Glomerular visceral epithelial cell (primary cell): ENCODE measurements around the gene MYOM1.

Experiments used
- DNase-seq: peaks from one replicate; pipeline ENCODE4 v3.0.0-alpha.2; 2016; ENCODE audit errors: extremely low spot score

The MYOM1 gene

GRCh38 chr18:3219631-3220335, at the start of gene MYOM1:
MYOM1 (minus strand) TSS chr18:3219968; CDS start chr18:3215223, 4,745 bp downstream.
- no peak for DNase-seq

DNA sequence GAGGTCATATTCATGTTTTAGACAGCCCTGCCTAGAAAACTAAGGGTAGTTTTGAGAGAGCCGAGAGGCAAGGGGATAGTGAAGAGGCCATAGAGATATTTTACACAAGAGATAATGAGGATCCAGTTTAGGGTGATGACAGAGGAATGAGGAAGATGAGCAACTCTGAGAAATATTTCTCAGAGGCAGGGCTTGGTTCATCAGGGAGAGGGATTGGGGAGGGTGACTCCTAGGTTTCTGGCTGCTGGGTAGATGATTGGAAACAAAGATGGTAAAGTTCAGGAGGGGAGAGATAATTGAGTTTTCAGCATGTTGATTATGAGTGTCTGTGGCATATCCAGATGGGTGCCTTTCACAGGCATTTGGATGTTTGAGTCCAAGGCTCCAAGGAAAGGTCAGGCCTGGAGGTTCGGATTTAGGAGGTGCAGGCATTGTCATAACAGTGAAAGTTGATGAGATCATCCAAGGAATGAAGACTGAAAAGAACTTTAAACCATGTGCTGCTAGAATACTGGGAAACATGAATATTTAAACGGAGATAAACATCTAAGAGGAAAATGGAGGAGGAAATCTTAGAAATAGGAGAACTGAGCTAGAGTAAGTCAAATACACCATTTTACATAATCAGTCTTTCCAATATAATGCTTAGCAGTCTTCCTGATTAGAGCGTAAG, 49.6 kb upstream of the MYOM1 start:
- DNase-seq, result no peak

DNA sequence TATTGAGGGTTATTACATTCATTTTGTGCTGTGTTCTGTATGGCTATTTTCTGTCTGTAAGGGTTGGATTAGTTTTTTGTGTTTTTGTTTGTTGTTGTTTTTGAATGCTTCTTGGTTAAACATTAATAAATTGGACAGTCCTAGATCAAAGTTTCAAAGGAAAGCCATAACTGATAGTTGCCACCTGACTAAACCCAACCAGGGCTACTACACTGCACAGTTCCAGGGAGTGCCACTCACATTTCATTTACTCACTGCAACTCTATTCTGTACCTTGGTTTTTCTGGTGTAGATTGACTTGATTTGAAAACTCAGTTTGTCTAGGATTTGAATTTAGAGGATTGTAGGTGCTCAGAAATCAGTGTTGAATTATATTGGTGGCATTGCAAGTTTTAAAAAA, 48.5 kb upstream of the MYOM1 start:
- DNase-seq, result no peak

- no peak for DNase-seq
These were observed 46.4 kb upstream of the MYOM1 start for GRCh38 chr18:3266062-3266608.

GRCh38 chr18:3265564-3266033, 45.8 kb upstream of the MYOM1 start:
- DNase-seq, result no peak

DNA sequence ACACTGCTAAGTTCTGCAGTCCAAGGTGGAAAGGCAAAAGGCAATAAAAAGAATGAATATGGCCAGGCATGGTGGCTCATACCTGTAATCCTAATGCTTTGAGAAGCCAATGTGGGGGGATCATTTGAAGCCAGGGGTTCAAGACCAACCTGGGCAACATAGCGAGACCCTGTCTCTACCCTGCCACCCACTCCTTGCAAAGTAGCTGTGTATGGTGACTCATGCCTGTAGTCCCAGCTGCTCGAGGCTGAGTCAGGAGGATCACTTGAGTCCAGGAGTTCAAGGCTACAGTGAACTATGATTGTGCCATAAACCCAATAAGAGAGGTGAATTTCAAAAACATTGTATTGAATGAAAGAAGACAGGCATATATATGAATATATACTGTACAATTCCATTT, 44.6 kb upstream of the MYOM1 start:
- DNase-seq, result no peak

- DNase-seq, result no peak
These were observed 43.4 kb upstream of the MYOM1 start for GRCh38 chr18:3263132-3263700.

DNA sequence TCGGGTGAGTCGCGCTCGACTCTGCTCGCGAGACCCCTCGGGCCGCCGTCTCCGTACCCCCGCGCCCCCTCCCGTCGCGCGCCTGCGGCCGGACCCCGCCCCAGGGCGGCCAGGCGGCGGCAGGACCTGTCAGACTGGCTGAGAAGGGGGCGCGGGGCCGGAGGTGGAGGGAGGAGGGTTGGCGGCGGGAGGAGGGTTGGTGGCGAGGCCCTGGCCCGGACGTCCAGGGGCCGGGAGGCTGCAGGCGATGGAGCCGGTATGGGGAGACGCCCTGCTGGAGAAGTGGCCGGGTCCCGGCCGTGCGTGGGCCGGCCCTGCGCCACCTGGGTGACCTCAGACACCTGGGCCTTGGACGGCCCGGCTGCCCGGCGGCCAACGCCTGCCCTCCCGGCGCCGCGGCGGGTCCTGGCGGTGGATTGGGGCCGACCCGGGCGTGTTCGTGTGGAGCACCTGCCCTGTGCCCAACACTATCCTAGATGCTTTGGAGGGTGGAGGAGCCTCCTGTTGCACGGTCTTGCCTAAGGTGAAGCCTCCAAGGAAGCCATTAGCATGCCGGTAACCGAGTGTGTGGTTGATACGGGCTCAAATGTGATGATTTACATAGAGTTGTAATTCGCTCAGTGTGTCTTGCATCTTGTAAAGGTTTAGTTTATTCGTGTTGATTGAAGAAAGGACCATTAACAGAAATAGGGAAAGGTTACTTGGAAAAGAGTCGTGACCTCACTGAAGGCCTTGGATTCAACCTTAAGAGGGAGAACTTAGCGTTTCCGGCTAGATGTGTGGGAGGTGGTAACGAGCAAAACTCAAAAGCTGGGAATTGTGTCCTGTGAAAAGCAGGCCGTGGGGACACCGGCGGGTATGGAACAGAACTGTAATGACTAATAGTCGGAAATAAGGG, 42.7 kb upstream of the MYOM1 start:
- peak; percentile 46 for DNase-seq

DNA sequence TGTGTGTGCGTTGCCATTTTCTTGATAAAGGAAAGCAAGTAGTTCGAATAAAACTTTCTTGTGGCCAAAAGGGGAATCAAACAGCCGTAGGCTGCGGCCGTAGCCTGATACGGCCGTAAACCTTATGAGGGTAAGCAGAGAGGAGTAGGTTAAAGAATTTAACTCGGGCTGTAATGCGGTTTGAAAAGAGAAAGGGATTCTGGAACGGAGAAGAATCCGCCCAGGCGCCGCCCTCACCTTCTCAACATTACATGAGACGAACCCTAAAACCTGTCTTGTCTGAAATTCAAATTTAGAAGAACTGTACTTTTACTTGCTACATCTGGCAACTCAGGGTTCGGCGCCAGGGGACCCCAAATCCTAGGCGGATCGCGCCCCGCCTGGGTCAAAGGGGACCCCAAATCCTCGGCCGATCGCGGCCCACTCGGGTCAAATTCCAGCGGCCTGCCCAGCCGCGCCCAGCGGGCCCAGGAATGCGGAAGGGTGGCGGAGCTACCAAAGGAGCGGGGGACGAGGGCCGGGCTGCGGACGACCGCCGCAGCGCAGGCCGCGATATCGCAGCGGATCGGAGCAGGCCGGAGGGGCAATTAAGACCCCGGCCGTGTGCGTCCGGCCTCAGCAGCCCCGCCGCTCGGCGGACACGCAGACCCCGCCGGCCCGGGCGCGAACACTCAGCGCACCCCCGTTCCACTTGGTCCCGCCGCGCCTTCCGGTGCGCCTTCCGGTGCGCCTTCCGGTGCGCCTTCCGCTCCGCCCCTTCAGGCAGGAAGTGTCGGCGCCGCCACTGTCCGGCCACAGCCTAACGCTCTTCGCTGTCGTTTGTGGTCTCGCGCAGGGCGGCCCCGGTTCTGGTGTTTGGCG, 41.8 kb upstream of the MYOM1 start, which contains the start of gene MYL12B:
Gene MYL12B, plus strand, starts transcription at position 761 of the 861 bp plus-strand sequence. CDS start 10,766 bp downstream, outside the sequence.
- peak; percentile 83 for DNase-seq

DNA sequence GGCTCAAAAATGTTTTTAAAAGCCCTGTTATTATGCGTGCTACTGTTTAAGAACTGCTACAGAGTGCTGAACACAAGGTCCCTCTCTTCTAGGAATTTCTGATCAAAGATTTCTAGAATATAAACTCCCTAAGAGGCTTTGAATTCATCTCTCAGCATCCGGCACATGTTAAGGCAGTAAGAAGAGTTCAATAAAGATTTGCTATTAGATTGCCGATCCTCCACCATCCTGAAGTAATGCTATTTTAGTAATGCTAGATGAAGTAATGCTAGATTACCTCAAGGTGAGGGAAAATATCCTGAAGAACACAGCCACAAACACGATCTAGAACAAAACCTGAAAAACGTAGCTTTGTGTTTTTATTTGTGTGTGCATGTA, 41.2 kb upstream of the MYOM1 start:
- DNase-seq, result no peak

DNA sequence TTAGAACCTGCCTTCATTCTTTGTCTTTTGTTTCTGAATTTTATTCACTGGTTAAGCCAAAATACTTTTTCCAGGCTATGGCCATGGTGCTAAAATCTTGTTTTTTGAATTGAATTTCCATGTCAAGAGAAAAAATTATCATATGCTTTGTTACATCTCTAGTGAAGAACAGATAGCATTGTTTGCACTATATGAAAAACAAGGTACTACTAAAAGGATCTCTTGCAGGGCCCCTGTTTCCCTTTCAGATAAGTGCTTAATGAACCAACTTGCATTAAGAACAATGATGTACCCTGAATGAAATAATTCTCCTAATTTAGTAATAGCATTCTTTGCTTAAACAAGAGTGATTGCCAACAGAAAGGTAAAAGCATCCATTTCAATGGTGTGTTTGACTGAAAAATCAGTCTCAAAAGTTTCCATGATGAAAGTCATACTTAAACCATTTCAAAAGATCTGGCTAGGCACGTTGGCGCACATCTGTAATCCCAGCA, 37.9 kb upstream of the MYOM1 start:
- no peak for DNase-seq

DNA sequence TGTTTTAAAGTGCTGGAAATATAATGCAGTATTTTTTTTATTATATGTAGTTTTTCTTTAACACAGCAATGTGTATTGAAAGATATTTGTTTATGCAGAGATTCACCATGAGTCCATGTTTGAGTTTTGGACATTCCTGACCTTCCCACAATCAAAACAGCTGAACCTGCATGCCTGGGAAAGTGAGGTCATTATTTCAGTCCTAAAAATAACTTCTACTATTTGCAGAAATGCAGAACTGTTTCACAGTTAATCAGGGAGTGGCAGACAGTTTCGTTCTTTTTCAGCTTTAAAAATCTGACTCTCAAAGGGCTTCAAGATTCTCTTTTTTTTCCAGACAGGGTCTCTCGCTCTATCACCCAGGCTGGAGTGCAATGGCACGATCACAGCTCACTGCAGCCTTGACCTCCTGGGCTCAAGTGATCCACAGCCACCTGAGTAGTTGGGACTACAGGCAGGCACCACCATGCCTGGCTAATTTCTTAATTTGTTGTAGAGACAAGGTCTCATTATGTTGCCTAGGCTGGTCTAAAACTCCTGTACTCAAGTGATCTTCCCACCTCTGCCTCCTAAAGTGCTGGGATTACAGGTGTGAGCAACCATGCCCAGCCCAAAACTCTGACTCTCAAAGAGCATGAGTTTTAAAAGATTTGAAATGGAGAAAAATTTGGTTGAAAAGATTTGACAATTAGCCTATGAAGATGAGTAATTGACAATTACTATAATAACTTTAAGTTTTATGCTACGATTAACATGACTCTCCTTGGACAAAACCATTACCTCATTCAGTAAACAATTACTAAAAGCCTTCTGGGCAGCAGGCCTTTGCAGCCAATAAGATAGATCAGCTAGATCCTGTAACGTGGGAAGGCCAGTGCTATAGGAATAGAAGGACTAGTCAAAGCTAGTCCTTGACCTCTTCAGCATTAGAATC, 37.2 kb upstream of the MYOM1 start:
- peak; percentile 51 for DNase-seq

DNA sequence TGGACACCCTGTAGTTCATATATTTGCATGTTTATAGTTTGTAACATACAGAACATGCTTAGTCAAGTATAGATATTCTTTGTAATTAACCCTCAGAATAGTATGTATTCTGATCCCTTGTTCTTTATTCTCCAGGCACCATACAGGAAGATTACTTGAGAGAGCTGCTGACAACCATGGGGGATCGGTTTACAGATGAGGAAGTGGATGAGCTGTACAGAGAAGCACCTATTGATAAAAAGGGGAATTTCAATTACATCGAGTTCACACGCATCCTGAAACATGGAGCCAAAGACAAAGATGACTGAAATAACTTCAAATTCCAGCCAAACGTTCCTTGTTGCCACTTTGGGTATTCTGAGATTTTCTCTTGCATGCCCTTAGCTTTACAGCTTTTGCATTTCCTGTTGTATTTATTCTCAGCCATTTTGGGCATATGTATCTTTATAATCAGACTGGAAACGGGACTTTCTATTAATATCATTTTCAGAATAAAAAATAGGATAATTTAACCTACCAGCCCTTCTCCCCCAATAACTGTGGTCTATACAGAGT, 35.9 kb upstream of the MYOM1 start:
- DNase-seq, result no peak

DNA sequence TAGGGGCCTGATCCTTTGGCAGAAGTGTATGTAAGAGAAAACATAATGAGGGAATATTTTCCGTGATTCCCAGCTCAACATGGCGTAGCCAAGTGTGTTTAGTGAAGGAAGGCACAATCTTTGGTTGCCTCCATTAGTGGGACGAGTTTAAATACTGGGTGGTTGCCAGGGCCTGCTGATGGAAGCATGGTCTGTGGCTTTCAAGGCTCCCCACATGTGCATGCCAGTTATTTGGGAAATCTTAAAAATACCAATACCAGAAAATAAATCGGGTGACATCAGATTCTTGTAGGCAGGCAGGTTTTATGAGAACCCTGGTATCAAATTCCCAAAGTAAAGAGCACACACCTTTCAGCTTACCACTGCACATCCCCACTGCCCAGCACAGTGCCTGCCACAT, 35.0 kb upstream of the MYOM1 start:
- no peak for DNase-seq

- DNase-seq, result no peak
These were observed 33.1 kb upstream of the MYOM1 start for GRCh38 chr18:3252843-3253242.

DNA sequence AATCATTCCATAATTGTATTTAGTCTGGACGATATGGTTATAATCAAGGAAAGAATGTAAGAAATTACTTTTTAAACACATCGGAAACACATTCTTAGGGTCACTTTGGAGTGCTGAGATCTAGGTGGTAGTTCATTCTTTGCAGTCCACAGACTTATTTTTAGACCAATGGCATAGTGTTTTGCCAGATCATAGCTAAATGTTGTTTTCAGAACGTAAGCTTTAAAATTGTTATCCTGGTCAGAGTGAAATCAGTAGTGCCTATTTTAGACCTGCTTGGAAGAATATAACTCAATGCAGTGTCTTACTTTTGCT, 32.2 kb upstream of the MYOM1 start:
- no peak for DNase-seq

- no peak for DNase-seq
These were observed 31.6 kb upstream of the MYOM1 start for GRCh38 chr18:3251249-3251962.
